DMS53 treated with DMSO at 0.1 percent for 48 hours (cell line): ENCODE measurements around the gene FCGR2B.
"Not testable (repeated sequence)": the region's sequence is repeated elsewhere in the genome, so short reads cannot be mapped to it uniquely, and the experiment has no call there.

Experiments used
- DNase-seq: peaks from one replicate; lab custom pipeline; 2025; ENCODE audit not compliant: unreplicated experiment; lab: John Stamatoyannopoulos, UW

Gene FCGR2B

DNA sequence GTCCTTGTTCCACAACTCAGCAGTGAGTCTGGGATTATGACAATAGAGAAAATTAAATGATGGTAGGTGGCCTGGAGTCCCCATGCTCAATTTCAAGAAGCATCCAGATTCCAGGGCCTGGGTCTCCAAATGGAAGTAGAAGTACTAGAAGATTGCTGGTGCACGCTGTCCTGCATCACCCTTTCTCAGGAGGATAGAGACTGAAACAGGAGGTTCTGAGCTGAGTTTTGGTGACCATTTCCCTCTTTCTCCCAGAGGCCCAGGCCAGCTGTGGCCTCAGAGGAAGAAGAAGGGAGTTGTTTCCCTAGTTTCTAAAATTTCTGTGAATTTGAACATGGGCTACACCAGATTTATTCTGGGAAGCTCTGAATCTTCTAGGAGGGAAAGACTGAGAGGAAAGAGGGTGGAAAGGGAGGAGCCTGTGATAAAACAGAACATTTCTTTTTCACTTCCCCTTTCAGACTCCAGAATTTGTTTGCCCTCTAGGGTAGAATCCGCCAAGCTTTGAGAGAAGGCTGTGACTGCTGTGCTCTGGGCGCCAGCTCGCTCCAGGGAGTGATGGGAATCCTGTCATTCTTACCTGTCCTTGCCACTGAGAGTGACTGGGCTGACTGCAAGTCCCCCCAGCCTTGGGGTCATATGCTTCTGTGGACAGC lies at the start of gene FCGR2B:
Gene FCGR2B (plus strand): TSS at position 460 of the 656 bp plus-strand sequence. CDS start 99 bp downstream, at position 559.
- DNase-seq: not testable (repeated sequence)

DNA sequence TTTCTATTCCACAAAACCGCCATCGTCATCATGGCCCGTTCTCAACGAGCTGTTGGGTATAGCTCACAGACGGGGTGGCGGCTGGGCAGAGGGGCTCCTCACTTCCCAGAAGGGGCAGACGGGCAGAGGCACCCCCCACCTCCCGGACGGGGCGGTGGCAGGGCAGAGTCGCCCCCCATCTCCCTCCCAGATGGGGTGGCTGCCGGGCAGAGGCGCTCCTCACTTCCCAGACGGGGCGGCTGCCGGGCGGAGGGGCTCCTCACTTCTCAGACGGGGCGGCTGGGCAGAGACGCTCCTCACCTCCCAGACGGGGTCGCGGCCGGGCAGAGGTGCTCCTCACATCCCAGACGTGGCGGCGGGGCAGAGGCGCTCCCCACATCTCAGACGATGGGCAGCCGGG lies 46.5 kb upstream of the FCGR2B start:
- not testable (repeated sequence) for DNase-seq

DNA sequence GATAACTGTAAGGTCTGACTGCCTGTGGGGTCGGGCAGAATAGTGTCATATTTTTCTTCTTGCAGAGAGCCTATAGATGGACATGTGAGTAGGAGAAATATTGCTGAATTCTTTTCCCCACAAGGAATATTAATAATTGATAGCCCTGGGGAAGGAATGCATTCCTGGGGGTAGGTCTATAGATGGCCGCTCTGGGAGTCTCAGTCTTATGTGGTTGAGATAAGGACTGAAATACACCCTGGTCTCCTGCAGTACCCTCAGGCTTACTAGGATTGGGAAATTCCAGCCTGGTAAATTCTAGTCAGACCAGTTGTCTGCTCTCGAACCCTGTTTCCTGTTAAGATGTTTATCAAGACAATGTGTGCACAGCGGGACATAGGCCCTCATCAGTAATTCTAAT lies 44.4 kb upstream of the FCGR2B start:
- not testable (repeated sequence) for DNase-seq

DNA sequence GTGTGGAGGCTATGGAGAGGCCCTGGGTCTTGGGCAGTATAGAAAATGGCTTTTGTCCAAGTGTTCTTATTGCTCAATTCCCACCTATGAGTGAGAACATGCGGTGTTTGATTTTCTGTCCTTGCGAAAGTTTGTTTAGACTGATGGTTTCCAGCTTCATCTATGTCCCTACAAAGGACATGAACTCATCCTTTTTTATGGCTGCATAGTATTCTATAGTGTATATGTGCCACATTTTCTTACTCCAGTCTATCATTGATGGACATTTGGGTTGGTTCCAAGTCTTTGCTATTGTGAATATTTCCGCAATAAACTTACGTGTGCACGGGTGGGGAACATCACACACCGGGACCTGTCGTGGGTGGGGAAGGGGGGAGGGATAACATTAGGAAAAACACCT lies 42.5 kb upstream of the FCGR2B start:
- DNase-seq: not testable (repeated sequence)

DNA sequence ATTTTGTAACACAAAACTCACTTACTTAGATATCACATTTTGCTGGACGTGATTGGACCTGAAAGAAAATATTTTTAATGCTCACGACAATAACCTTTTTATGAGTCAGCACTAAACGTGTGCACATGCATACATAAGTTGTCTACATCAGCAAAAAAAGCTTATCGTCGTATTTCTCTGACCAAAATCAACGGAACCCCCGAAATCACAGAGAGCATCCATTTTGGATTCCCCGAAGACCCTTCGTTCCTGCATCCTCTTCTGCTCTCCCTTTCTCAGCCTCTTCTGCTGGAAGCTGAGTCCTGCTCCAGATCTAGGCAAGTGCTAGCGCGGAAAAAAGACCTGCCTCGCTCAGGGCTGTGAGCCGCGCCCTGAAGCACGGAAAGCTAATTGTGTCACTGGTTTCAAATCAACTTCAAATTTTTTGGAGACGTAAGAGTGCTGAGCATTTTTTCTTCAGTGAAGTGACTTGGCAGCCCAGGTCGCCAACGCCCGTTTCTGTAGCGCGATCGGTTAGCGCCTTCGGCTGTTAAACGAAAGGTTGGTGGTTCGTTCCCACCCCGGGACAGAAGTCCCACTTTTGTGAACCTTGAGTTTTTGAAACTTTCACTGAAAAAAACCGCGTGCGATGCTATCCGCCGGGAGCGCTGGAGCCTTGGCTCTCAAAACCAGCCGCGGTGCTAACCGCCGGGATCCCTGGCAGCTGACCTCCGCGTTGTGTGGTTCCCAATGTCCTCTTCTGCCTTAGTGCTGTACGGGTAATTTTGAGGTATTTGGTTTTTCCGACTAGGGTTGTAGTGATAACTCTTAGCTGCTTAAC lies 41.6 kb upstream of the FCGR2B start:
- not testable (repeated sequence) for DNase-seq

DNA sequence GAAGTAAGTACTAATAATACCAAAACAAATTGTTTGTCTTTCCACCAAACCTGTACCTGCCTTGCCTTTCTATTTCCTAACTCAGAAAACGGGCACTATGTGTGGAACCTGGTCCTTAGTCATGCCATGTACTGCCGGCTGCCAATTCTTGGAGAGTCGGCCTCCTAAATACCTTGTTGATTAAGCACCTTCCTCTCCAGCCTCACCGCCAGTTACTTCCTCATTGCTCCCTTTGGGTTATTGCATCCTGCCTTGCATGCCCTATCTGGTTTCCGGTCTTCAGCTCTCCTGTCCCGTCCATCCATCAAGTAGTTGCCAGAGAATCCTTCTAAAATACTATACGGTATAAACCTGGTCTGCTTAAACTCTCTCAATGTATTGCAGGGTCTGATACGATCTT lies 40.9 kb upstream of the FCGR2B start:
- DNase-seq: not testable (repeated sequence)

DNA sequence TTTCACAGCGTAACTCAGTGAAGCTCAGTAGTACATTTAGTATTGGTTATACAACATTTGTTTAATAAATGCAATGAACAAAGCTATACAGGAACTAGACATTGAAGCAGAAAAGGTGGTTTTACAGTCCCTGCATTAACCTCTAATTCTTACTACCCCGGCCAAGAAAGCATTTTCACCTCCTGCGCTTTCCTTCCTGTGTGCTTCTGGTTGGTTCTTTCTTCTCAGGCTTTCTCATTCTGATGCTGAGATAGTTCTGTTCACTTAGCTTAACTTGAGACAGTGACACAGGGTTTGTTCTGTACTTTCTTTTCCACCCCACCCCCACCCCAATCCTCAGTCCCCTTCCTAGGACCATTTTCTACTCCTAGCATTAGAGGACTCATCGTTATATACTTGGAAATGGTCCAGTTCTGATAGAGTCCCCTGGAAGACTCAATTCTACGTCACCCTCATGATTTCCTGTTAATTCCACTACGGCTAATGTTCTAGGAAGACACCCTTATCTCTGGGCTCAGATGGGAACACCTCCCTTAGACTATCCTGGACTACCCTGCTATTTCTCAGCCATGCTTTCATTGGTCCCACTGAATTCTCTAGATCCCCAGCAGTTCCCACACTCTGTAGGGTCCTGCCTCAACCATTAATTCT lies 39.4 kb upstream of the FCGR2B start:
- not testable (repeated sequence) for DNase-seq

DNA sequence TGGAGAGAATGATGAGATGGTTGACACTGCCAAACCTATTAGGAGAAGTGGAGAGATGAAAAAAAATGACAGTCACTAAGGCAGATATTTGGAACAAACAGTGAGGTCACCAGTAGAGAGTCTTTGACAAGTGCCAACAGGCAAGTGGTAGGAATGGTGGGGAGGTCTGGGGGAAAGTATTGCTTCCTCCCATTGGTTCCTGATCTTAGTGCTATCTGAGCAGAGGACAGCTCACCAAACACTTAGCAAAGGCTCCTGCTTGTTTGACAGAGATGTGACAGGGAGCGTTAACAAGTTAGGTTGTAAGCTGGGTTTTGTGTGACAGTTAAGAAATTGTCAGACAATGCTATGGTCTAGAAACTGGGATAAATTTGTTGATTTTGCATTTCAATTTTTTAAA lies 38.3 kb upstream of the FCGR2B start:
- not testable (repeated sequence) for DNase-seq

DNA sequence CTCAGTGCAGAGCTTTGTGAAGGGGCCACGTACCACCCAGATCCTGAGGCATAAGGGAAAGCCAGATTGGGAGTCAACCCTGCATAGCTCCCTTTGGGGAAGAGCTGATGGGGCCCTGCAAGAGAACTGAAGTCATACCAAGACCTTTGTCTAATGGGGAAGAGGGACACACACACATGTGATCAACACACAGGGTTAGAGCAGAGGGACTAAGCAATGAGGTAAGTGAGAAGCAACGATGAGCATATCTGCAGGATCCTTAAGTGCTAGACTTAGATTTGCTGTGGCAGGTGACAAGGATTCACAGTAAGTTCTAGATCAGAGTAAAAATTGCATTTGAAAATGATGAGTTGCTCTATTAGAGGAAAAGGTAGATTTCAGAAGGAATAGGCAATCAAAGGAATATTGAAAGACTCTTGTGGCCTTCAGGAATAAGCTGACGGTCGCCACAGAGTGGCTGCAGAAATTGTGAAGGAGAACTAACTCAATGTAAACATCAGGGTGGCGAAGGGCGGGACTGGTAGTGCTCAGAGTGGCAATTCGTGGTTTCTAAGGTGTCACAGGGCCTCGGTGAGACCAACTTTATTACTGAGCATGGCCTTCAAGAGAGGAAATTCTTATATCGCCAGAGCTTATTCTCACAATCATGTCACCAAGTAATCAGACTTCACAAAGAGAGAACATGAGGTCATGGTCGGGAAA lies 36.3 kb upstream of the FCGR2B start:
- DNase-seq: not testable (repeated sequence)

DNA sequence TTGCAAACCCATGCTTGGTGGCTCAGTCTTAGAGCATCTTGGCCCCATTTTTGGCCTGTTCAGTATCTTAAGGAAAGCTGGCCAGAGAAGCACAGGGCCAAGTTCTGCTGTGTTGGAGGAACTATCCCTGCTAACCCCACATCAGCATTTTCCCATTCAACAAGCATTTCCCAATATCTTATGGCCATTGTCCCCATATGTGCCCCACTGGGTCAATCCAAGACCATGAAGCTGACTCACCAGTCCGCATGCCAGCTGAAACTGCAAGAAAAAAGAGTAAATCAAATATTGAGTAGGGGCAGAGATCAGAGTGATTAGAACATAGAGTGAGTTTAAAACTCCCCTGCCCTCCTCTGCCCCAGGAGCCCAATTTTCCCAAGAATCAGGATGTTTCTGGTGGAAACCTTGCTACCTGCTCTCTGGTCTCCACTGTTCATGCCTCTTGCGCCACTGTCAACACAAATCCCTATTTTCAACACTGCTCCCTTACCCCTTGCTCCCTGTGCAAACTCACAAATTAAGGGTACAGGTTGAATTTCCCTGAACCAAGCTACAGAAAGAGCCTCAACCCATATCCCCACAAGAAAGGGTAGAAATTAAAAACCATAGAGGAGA lies 32.7 kb upstream of the FCGR2B start:
- not testable (repeated sequence) for DNase-seq

DNA sequence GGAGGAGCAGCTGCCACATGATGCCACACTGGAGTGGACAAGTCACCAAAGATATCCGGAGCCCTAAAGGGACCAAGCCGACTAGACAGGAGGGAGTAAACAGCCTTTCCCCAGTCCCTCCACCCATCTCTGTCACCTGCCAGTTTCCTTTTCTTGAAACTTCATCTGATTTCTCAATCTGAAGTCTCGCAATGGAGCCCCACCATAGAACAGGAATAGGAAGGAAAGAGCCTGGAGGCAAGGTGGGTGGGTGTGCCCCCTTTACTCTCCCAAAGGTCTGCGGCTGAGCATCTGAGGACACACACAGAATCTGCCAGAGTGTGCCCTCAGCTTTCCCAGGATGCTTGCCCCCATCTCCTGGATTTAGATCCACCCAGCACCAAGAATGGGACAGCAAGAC lies 31.9 kb upstream of the FCGR2B start, which contains the start of gene FCGR3B:
Gene FCGR3B (minus strand): TSS at position 101 of the 400 bp plus-strand sequence. CDS start 82 bp downstream, at position 19.
- no peak for DNase-seq

DNA sequence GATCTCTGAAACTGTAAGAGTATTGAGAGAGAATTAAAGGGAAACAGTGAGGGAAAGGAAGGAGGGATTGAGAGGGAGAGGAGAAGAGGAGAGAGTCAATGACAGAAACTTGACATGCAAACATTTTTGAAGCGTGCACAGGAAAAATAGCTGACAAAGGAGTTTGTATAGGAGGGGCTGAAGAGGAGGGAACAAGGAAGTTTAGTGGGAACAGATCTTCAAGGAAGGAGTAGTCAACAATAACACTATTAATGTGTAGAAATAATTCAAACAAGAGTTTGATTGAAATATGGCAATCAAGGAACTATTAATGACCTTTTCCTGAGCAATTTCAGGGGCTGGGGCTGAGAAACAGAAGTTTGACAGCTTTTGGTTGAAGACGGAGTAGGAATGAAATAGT lies 27.9 kb upstream of the FCGR2B start:
- DNase-seq: not testable (repeated sequence)

DNA sequence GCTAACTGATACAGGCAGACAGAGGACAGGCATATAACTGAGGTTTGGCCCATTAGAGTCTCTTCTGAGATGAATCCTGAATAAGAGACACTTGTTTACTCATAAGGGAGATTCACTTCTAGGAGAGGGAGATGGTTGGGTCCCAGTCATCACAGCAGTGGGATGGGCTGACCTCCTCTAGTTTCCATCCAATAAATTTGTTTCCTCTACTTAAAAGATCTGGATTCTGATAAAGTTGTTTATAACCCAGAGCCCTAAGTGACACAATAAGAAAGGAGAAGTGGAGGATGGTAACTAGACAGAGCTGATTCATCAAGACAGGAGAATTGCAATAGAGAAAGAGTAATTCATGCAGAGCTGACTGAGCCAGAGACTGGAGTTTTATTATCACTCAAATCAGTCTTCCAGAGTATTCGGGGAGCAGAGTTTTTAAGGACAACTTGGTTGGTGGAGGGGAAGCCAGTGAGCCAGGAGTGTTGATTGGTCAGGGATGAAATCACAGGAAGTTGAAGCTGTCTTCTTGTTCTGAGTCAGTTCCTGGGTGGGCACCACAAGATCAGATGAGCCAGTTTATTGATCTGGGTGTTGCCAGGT lies 26.7 kb upstream of the FCGR2B start:
- DNase-seq: not testable (repeated sequence)

DNA sequence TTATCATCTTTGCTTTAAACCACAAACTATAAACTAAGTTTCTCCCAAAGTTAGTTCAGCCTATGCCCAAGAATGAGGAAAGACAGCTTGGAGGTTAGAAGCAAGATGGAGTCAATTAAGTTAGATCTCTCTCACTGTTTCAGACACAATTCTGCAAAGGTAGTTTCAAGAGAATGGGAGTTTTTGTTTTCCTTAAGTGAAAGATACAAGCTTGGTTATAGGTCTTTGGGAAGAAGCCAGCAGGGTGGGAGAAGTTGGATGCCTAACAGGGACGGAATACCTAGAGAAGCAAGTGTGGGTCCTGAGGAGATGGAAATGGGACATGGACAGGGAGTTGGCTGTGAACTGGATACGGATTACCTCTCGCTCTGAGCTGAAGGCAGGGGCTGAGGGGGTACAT lies 26.0 kb upstream of the FCGR2B start:
- DNase-seq: not testable (repeated sequence)

DNA sequence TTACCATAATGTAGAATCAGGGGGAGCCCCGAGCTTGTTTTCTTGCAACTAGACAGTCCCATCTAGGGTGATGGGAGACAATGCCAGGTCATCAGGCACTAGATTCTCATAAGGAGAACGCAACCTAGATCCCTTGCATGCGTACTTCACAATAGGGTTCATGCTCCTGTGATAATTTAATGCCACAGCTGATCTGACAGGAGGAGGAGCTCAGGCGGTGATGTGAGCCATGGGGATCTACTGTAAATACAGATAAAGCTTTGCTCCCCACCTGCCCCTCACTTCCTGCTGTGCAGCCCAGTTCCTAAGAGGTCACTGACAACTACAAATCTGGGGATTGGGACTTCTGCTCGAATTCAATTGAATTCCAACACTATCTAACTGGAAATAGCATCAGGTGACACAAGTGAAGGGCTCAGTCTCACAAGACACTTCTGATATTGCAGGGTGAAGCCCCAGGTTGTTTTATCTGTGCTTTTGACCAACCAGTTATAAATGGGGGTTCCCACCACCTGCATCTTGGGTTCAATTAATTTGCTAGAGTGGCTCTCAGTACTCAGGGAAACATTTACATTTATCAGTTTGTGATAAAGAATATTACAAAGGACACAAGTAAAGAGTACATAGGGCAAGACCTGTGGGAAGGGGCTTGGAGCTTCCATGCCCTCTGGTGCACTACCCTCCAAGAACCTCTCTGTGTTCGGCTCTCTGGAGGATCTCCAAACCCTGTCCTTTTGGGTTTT lies 24.5 kb upstream of the FCGR2B start:
- DNase-seq: not testable (repeated sequence)

DNA sequence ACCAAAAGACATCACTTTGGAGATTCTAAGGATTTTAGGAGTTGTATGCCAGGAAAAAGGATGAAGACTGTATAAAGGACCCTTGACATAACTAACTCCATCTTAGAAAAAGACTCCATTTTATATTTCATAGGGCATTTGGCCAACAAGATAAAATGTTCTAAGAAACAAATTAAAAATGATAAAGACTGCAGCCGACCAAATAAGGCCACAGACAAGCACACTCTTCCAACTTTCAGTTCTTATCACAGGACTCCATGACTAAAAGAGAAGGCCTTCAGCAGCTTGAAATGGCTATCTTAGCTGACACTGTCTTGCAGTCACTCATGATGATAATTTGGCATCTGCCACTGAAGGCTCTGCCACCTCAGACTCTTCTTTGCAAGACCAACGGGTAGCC lies 23.7 kb upstream of the FCGR2B start:
- DNase-seq: not testable (repeated sequence)

DNA sequence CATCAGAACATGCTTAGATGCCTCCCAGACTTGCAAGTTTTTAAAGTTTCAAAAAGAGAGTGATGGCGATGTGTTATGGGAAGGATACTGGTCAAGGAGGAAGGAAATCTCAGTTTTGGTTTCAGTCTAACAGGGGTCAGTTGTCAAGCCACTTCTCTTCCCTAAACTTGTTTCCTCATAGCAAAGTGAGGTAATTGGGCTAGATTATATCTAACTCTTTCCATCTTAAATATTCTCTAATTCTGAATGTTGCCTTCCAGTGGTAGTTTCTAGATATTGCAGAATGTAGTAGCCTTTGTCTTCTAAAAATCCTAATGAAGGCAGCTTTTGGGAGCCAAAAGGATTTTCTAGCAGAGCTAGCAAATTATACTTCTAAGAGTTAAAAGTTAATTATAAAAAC lies 20.2 kb upstream of the FCGR2B start:
- not testable (repeated sequence) for DNase-seq

DNA sequence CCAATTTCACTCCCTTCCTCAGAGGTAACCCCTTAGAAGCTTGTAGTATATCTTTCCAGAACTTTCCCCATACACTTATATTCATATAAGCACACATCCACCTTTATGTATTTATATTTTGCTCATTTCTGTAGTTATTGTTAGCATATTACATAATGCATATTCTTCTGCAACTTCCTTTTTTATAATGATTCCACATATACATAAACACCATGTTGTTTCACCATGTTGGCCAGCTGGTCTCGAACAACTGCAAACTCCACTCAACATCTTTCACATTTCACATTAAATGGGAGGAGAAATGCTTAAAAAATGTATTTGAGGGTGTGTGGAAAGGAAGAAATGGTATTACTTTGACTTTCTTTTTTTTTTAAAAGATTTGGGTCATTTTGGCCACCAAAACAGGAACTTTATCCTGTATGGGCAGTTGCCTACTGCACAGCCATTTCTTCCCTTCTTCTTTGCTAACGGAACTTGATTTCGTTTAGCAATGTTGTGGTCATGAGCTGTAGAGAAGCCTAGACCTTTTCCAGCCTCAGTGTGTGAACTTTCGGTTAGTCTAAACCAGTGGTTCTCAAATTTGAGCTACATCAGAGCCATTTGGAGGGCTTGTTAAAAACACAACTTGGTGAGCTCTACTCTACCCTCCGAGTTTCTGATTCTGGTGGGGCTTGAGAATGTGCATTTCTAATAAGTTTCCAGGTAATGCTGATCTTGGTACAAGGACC lies 19.3 kb upstream of the FCGR2B start:
- not testable (repeated sequence) for DNase-seq

DNA sequence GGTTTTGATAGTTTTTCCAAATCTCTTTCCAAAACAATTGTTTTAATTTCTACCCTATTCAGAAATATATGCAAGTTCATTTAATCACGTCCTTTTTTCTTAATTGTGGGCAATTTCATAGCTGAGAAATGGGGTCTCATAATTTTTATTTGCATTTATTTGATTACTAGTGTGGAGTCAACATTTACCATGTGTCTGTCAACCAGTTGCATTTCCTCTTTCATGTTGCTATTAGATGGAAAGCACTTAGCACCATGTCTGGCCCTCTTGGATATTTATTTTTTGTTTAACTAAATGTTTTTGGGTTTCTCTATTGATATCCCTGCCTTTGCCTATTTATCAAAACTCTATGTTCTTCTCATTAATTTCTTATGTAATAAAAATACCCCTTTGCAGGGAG lies 18.1 kb upstream of the FCGR2B start:
- not testable (repeated sequence) for DNase-seq
